Gastrocnemius medialis (tissue), 4 donors: ENCODE measurements around the gene CFAP46. TPM values are rescaled to one million over a fixed set of nuclear protein-coding genes. Genes with fewer than 3 reads are reported as not detected.

ENCODE experiments used
- ATAC-seq, 2 donors: fragments of 150-250 bp; one replicate each; pipeline ENCODE4 v1.9.1; 2016
- DNase-seq, 2 donors: peaks; one replicate each; pipeline ENCODE4 v3.0.0-alpha.2; 2019
- H3K27ac ChIP-seq, 4 donors: fragments of 200-600 bp; sonication (generic); 1 replicate in 1 of 4; 2 replicates in 3 of 4; pipeline ENCODE4 v1.5.1; 2016 to 2018; ENCODE audit warnings: mild to moderate bottlenecking in 2 of 4, moderate library complexity in 1 of 4
- H3K27me3 ChIP-seq, 3 donors: fragments of 200-600 bp; sonication (generic) in 2 of 3; 1 replicate in 1 of 3; 2 replicates in 2 of 3; pipeline versions ENCODE4 v1.5.1 to v1.6.0; 2016 to 2019; ENCODE audit warnings: mild to moderate bottlenecking in 1 of 3, moderate library complexity in 1 of 3
- H3K36me3 ChIP-seq, 2 donors: fragments of 200-600 bp; sonication (generic) in 1 of 2; one replicate each; pipeline ENCODE4 v1.5.1; 2017 to 2018
- H3K4me1 ChIP-seq, 2 donors: fragments of 200-600 bp; sonication (generic) in 1 of 2; one replicate each; pipeline ENCODE4 v1.5.1; 2016 to 2017; ENCODE audit warnings: mild to moderate bottlenecking in 2 of 2
- H3K4me3 ChIP-seq, 4 donors: fragments of 200-600 bp; sonication (generic) in 3 of 4; 1 replicate in 1 of 4; 2 replicates in 3 of 4; pipeline ENCODE4 v1.5.1; 2016 to 2019; ENCODE audit warnings: mild to moderate bottlenecking in 2 of 4
- H3K9me3 ChIP-seq, 3 donors: fragments of 200-600 bp; sonication (generic) in 2 of 3; 1 replicate in 1 of 3; 2 replicates in 2 of 3; pipeline ENCODE4 v1.5.1; 2016 to 2019
- POLR2A ChIP-seq, 2 donors: fragments of 450-650 bp; IDR thresholded peaks; one replicate each; pipeline ENCODE4 v1.6.1; 2017; ENCODE audit warnings: antibody characterized with exemption in 2 of 2, mild to moderate bottlenecking in 2 of 2, moderate library complexity in 2 of 2
- in situ Hi-C, 4 donors: fragments of 200-750 bp; cut with MboI; loops; one replicate each; pipeline versions ENCODE4 v1.15.0 to v1.8.0; 2017; ENCODE audit warnings: low sequenced_read_pairs in 4 of 4
- intact Hi-C: fragments of 100-400 bp; cut with DNase I; formaldehyde crosslinking; loops from one replicate; pipeline ENCODE4 v1.15.1; 2023; ENCODE audit warnings: low total_unique reads
- total RNA-seq, 4 donors: library from RNA; depleted of rRNA; stranded (reverse); fragments of >200 nt; gene quantifications; one replicate each; pipeline versions ENCODE4 v1.1.0 to v1.2.3, GENCODE V29; 2016
- TF ChIP-seq, protein P1 (sequence below), 5 experiments: fragments of 450-650 bp in 3 of 5; fragments of 200-600 bp in 2 of 5; sonication (generic) in 2 of 5; IDR thresholded peaks in 4 of 5; conservative IDR thresholded peaks in 1 of 5; 1 replicate in 4 of 5; 2 replicates in 1 of 5; pipeline ENCODE4 v1.5.1; 2016 to 2019; ENCODE audit warnings: antibody characterized with exemption in 5 of 5, mild to moderate bottlenecking in 3 of 5, moderate library complexity in 3 of 5

Gene CFAP46
- total RNA-seq, 4 donors from 2014 or later: 4.2 to 27.9 (median 11.9) TPM

- Histone ChIP-seq H3K27me3 (peaks cover 0 to 16% (median 0%) of the 10 kb centered on the region in 3 donors), H3K27ac (no peak overlapping the region), H3K4me1 (no peaks in the 10 kb centered on the region), H3K36me3 (peaks cover 0 to 9% of the 10 kb centered on the region in 2 donors), H3K4me3 (no peak overlapping the region), H3K9me3 (no peaks in the 10 kb centered on the region)
- TF ChIP-seq POLR2A (IDR thresholded peaks at IDR 0.05): no peak
- TF ChIP-seq, protein P1, sequence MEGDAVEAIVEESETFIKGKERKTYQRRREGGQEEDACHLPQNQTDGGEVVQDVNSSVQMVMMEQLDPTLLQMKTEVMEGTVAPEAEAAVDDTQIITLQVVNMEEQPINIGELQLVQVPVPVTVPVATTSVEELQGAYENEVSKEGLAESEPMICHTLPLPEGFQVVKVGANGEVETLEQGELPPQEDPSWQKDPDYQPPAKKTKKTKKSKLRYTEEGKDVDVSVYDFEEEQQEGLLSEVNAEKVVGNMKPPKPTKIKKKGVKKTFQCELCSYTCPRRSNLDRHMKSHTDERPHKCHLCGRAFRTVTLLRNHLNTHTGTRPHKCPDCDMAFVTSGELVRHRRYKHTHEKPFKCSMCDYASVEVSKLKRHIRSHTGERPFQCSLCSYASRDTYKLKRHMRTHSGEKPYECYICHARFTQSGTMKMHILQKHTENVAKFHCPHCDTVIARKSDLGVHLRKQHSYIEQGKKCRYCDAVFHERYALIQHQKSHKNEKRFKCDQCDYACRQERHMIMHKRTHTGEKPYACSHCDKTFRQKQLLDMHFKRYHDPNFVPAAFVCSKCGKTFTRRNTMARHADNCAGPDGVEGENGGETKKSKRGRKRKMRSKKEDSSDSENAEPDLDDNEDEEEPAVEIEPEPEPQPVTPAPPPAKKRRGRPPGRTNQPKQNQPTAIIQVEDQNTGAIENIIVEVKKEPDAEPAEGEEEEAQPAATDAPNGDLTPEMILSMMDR (IDR thresholded peaks at IDR 0.05 in 4 of 5, conservative IDR thresholded peaks at IDR 0.05 in 1 of 5): no peak
- in situ Hi-C loops (no loop called here), intact Hi-C loops (loop anchor here (1.0 to 5.0 kb wide), 3 partner anchors 104 to 286 kb away; partner anchors contain the start of gene CFAP46)
- DNase-seq (no peak), ATAC-seq (no peak)
Measured at GRCh38 chr10:132837905-132838304, 104.5 kb downstream of the CFAP46 start.

DNA sequence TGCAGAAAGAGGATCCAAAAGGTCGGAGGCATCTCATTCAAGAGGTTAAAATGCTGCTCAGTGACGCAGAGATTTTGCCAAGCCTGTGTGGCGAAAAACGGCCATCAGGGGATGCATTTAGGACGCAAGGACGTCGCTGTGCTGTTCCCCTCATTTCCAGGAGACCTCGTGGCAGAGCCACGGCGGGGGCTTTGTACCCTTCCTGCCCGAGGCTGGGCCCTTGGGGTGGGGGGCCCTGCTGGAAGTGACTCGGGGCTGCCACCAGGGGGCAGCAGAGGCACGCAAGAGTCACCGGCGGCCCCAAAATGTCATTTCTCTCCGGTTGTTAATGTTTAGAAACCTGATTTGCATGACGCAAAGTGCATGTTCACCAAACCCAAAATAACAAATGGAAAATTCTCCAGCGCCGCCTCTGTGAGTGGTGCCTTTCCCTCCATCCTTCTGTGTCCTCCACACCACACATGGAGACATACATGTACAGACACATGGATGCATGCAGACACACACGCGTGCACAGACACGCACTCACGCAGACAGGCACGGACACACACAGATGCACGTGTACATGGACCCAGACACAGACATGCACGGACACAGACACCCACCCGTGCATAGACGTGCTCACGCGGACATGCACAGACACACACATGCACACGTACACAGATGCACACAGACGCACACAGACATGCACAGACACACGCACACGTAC lies 105.4 kb downstream of the CFAP46 start:
- TF ChIP-seq, protein P1 (IDR thresholded peaks at IDR 0.05 in 4 of 5, conservative IDR thresholded peaks at IDR 0.05 in 1 of 5): peak; percentile 91 to 98 (median 96)
- no peak for TF ChIP-seq POLR2A (IDR thresholded peaks at IDR 0.05)
- H3K27me3 ChIP-seq: peaks cover 0 to 11% (median 0%) of the 10 kb centered on the region in 3 donors
- in situ Hi-C loops (no loop called here), intact Hi-C loops (loop anchor here (1.0 to 5.0 kb wide), 3 partner anchors 105 to 287 kb away; partner anchors contain the start of gene CFAP46)
- H3K4me3 ChIP-seq: peak overlapping the region; percentile 45 to 62 (median 54)
- peaks cover 0 to 12% of the 10 kb centered on the region in 2 donors for H3K36me3 ChIP-seq
- ATAC-seq (peak; percentile 58 to 64), DNase-seq (peak in 1 of 2 donors; percentile 40)
- H3K27ac ChIP-seq: peak overlapping the region; percentile 86 to 94 (median 92)
- H3K9me3 ChIP-seq: no peaks in the 10 kb centered on the region
- H3K4me1 ChIP-seq: no peaks in the 10 kb centered on the region

DNA sequence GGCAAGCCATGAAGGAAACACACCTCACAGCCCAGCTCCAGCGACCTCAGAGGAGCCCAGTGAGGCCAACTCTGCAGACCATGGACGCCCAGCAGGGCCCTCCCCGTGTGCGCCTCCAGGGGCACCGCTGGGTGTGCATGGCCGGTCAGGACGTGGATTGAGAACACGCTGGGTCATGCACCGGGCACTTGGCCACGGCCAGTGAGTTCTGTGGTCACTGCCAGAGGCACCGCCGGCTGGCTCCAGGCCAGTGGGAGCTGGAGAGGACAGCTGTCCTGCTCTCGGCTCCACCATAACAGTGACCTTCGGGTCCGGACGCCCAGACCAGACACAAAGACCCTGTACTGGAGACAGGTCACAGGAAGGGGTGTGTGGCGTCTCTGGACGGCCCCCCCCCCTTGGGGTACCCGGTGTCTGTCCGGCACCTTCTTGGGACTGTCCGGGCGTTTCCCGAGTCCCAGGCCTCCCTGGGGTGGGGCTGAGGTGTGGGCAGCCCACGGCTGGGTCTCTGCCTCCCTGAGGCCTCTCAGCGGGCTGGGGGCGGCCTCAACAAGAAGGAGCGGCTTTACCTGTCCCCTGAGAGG lies 106.0 kb downstream of the CFAP46 start:
- ATAC-seq (peak; percentile 92 to 93), DNase-seq (peak; percentile 86 to 96)
- Histone ChIP-seq H3K27me3 (peaks cover 0 to 5% (median 0%) of the 10 kb centered on the region in 3 donors), H3K4me3 (peak overlapping the region; percentile 45 to 62 (median 54)), H3K27ac (peak overlapping the region; percentile 86 to 94 (median 92)), H3K4me1 (no peaks in the 10 kb centered on the region), H3K9me3 (no peaks in the 10 kb centered on the region), H3K36me3 (peaks cover 0 to 12% of the 10 kb centered on the region in 2 donors)
- intact Hi-C loops (loop anchor here (2.0 to 5.0 kb wide), 2 partner anchors 106 to 280 kb away; partner anchors contain the start of gene CFAP46), in situ Hi-C loops (no loop called here)
- peak in 1 of 2 donors; percentile 33 for TF ChIP-seq POLR2A (IDR thresholded peaks at IDR 0.05)
- TF ChIP-seq, protein P1 (IDR thresholded peaks at IDR 0.05 in 4 of 5, conservative IDR thresholded peaks at IDR 0.05 in 1 of 5): peak in 1 of 5 experiments; percentile 19

GRCh38 chr10:132835848-132836233 lies 106.5 kb downstream of the CFAP46 start:
- peak overlapping the region; percentile 45 to 62 (median 54) for H3K4me3 ChIP-seq
- intact Hi-C loops: loop anchor here (2.0 to 5.0 kb wide), 2 partner anchors 106 to 281 kb away; partner anchors contain the start of gene CFAP46
- in situ Hi-C loops: no loop called here

More at GRCh38 chr10:132835848-132836233, 106.5 kb downstream of the CFAP46 start:
- Histone ChIP-seq H3K4me1 (no peaks in the 10 kb centered on the region), H3K27ac (peak overlapping the region; percentile 86 to 94 (median 92)), H3K36me3 (peaks cover 0 to 12% of the 10 kb centered on the region in 2 donors), H3K9me3 (no peaks in the 10 kb centered on the region), H3K27me3 (peaks cover 0 to 4% (median 0%) of the 10 kb centered on the region in 3 donors)
- DNase-seq (no peak), ATAC-seq (peak; percentile 5 to 24)
- no peak for TF ChIP-seq POLR2A (IDR thresholded peaks at IDR 0.05)
- TF ChIP-seq, protein P1 (IDR thresholded peaks at IDR 0.05 in 4 of 5, conservative IDR thresholded peaks at IDR 0.05 in 1 of 5): no peak
